ENCODE results near the gene PCDHB9. TPM values are rescaled to one million over a fixed set of nuclear protein-coding genes. Genes with fewer than 3 reads are reported as not detected.
"Not testable (repeated sequence)": the region's sequence is repeated elsewhere in the genome, so short reads cannot be mapped to it uniquely, and the experiment has no call there.

The PCDHB9 gene
- total RNA-seq, 4 donors from 2014 or later, result 0.38 to 2.2 (median 1.2) TPM

- no peak for DNase-seq (ENCODE audit: low spot score in 2 of 2)
- no peak overlapping the region for H3K4me3 ChIP-seq (ENCODE audit: low read depth, poor library complexity, severe bottlenecking)
- 39 to 67% methylated on average over 1 of the region's 1 CpG for whole genome bisulfite sequencing, 2 donors
- no peak for TF ChIP-seq POLR2A (IDR thresholded peaks at IDR 0.05)
- TF ChIP-seq CTCF (IDR thresholded peaks at IDR 0.05), result no peak
- intact Hi-C loops (cut with DNase I; ENCODE audit: low total_unique reads), result no loop called here
These were observed 6.6 kb upstream of the PCDHB9 start for GRCh38 chr5:141180313-141180712.

GRCh38 chr5:141182248-141182647, 4.7 kb upstream of the PCDHB9 start, which contains the start of gene PCDHB16:
TSS of gene PCDHB16 (plus strand) at chr5:141182387. CDS start at chr5:141182560, 173 bp downstream.
- no peak for DNase-seq (ENCODE audit: low spot score in 2 of 2)
- intact Hi-C loops (cut with DNase I; ENCODE audit: low total_unique reads), result no loop called here
- no peak for TF ChIP-seq POLR2A (IDR thresholded peaks at IDR 0.05)
- TF ChIP-seq CTCF (IDR thresholded peaks at IDR 0.05), result no peak
- H3K4me3 ChIP-seq (ENCODE audit: low read depth, poor library complexity, severe bottlenecking), result peak within 1 kb of the TSS; percentile 1
- WGBS, 2 donors, result 10 to 11% methylated on average over 13 of the region's 13 CpGs

GRCh38 chr5:141184117-141184855, 2.7 kb upstream of the PCDHB9 start:
- intact Hi-C loops (cut with DNase I; ENCODE audit: low total_unique reads); H3K4me3 ChIP-seq (ENCODE audit: low read depth, poor library complexity, severe bottlenecking); DNase-seq (ENCODE audit: low spot score in 2 of 2): not testable (repeated sequence)
- WGBS, 2 donors, result 20 to 40% methylated on average over 3 to 12 of the region's 69 CpGs

- intact Hi-C loops (cut with DNase I; ENCODE audit: low total_unique reads); H3K4me3 ChIP-seq (ENCODE audit: low read depth, poor library complexity, severe bottlenecking); DNase-seq (ENCODE audit: low spot score in 2 of 2): not testable (repeated sequence)
- 28 to 36% methylated on average over 8 to 24 of the region's 37 CpGs for WGBS, 2 donors
These were observed 1.7 kb downstream of the PCDHB9 start for GRCh38 chr5:141188682-141189081.

GRCh38 chr5:141189131-141189530, 2.2 kb downstream of the PCDHB9 start:
- H3K4me3 ChIP-seq (ENCODE audit: low read depth, poor library complexity, severe bottlenecking); intact Hi-C loops (cut with DNase I; ENCODE audit: low total_unique reads); DNase-seq (ENCODE audit: low spot score in 2 of 2): not testable (repeated sequence)

GRCh38 chr5:141192110-141192725, 5.3 kb downstream of the PCDHB9 start, which contains the start of gene PCDHB10:
TSS of gene PCDHB10 (plus strand) at chr5:141192353. CDS start at chr5:141192553, 200 bp downstream.
- WGBS, 2 donors, result 8 to 13% methylated on average over 10 of the region's 10 CpGs
- DNase-seq (ENCODE audit: low spot score in 2 of 2), result no peak
- H3K4me3 ChIP-seq (ENCODE audit: low read depth, poor library complexity, severe bottlenecking), result no peak within 1 kb of the TSS
- intact Hi-C loops (cut with DNase I; ENCODE audit: low total_unique reads), result no loop called here
- TF ChIP-seq POLR2A (IDR thresholded peaks at IDR 0.05), result no peak
- no peak for TF ChIP-seq CTCF (IDR thresholded peaks at IDR 0.05)

More at GRCh38 chr5:141189131-141189530, 2.2 kb downstream of the PCDHB9 start:
- WGBS, 2 donors, result 45% methylated on average over 18 of the region's 35 CpGs; no CpG with 5 or more reads in 1 of the 2 donors

- H3K4me3 ChIP-seq (ENCODE audit: low read depth, poor library complexity, severe bottlenecking); intact Hi-C loops (cut with DNase I; ENCODE audit: low total_unique reads); DNase-seq (ENCODE audit: low spot score in 2 of 2): not testable (repeated sequence)
- 22 to 39% methylated on average over 7 to 22 of the region's 37 CpGs for WGBS, 2 donors
These were observed 7.4 kb downstream of the PCDHB9 start for GRCh38 chr5:141194332-141194731.
